ENCODE results near the gene CHD1.

- no peak for TF ChIP-seq FOXA1 (IDR thresholded peaks at IDR 0.05)
- no peak for TF ChIP-seq NFRKB (IDR thresholded peaks at IDR 0.05)
- TF ChIP-seq FOXM1 (IDR thresholded peaks at IDR 0.05; ENCODE audit: borderline replicate concordance), result no peak
- TF ChIP-seq ELF4 (IDR thresholded peaks at IDR 0.05), result no peak
- TF ChIP-seq SP1 (IDR thresholded peaks at IDR 0.05), result no peak
- no peak for TF ChIP-seq SUZ12 (IDR thresholded peaks at IDR 0.05)
- TF ChIP-seq LEF1 (IDR thresholded peaks at IDR 0.05; ENCODE audit: borderline replicate concordance), result no peak
- TF ChIP-seq L3MBTL2 (conservative IDR thresholded peaks at IDR 0.05), result no peak
These were observed 5.7 kb upstream of the CHD1 start for GRCh38 chr5:98934546-98934945.

All from HEK293T (cell line).